ENCODE results near the gene PRIM2. TPM values are rescaled to one million over a fixed set of nuclear protein-coding genes. Genes with fewer than 3 reads are reported as not detected.
"Not testable (repeated sequence)": the region's sequence is repeated elsewhere in the genome, so short reads cannot be mapped to it uniquely, and the experiment has no call there.

The PRIM2 gene
- polyA plus RNA-seq, 2 of the 4 experiments (the other 2 are of a cell fraction), result 15.0 to 20.1 TPM

DNA sequence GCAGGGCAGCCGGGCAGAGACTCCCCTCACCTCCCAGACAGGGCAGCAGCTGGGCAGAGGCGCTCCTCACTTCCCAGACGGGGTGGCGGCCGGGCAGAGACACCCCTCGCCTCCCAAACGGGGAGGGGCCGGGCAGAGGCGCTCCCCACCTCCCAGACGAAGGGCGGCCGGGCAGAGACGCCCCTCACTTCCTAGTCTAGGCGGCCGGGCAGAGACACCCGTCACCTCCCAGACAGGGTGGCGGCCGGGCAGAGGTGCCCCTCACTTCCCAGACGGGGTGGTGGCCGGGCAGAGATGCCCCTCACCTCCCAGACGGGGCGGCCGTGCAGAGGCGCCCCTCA lies 6.6 kb upstream of the PRIM2 start:
- CTCF ChIA-PET, result no interaction called here
- Histone ChIP-seq H3K9me3 (no peaks in the 10 kb centered on the region), H3K4me1 (peaks cover 23% of the 10 kb centered on the region), H3K4me3 (no peak overlapping the region), H3K27ac (peak overlapping the region in 1 of 2 experiments; percentile 49; a peak in 1 of 6 replicates), H3K4me2 (no peak overlapping the region)
- ATAC-seq, result no peak
- POLR2A ChIA-PET, result no interaction called here
- no CpG with 5 or more reads among the region's 24 CpGs for whole genome bisulfite sequencing (ENCODE audit: missing lambda C conversion rate)
- DNase-seq (ENCODE audit: low read depth in 1 of 2, low spot score in 1 of 2), result no peak
- TF ChIP-seq, protein P1, sequence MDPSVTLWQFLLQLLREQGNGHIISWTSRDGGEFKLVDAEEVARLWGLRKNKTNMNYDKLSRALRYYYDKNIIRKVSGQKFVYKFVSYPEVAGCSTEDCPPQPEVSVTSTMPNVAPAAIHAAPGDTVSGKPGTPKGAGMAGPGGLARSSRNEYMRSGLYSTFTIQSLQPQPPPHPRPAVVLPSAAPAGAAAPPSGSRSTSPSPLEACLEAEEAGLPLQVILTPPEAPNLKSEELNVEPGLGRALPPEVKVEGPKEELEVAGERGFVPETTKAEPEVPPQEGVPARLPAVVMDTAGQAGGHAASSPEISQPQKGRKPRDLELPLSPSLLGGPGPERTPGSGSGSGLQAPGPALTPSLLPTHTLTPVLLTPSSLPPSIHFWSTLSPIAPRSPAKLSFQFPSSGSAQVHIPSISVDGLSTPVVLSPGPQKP (IDR thresholded peaks at IDR 0.05; ENCODE audit: low read depth, low read length), result no peak
- no peak for TF ChIP-seq HOXA7 (CRISPR knock-in tag; IDR thresholded peaks at IDR 0.05)
- no peak for TF ChIP-seq RAD21 (conservative IDR thresholded peaks at IDR 0.05 in 1 of 2, IDR thresholded peaks at IDR 0.05 in 1 of 2)
- TF ChIP-seq, protein P2, sequence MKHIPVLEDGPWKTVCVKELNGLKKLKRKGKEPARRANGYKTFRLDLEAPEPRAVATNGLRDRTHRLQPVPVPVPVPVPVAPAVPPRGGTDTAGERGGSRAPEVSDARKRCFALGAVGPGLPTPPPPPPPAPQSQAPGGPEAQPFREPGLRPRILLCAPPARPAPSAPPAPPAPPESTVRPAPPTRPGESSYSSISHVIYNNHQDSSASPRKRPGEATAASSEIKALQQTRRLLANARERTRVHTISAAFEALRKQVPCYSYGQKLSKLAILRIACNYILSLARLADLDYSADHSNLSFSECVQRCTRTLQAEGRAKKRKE (CRISPR knock-in tag; IDR thresholded peaks at IDR 0.05; ENCODE audit: low read depth), result no peak
- TF ChIP-seq RNF2 (IDR thresholded peaks at IDR 0.05; ENCODE audit: borderline replicate concordance, low read depth), result no peak
- TF ChIP-seq, protein P3, sequence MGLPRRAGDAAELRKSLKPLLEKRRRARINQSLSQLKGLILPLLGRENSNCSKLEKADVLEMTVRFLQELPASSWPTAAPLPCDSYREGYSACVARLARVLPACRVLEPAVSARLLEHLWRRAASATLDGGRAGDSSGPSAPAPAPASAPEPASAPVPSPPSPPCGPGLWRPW (IDR thresholded peaks at IDR 0.05), result no peak
- FAIRE-seq, result no peak

DNA sequence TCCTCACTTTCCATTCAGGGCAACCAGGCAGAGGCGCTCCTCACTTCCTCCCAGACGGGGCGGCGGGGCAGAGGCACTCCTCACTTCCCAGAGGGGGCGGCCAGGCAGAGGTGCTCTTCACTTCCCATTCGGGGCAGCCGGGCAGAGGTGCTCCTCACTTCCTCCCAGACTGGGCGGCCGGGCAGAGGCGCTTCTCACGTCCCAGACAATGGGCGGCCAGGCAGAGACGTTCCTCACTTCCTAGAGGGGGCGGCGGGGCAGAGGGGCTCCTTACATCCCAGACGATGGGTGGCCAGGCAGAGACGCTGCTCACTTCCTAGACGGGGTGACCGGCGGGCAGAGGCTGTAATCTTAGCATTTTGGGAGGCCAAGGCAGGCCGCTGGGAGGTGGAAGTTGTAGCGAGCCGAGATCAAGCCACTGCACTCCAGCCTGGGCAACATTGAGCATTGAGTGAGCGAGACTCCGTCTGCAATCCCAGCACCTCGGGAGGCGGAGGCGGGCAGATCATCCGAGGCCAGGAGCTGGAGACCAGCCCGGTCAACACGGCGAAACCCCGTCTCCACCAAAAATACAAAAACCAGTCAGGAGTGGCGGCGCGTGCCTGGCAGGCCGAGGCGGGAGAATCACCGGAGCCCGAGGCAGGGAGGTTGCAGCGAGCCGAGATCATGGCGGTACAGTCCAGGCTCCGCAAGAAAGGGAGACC lies 6.0 kb upstream of the PRIM2 start:
- H3K4me2 ChIP-seq; FAIRE-seq; ATAC-seq; CTCF ChIA-PET; POLR2A ChIA-PET; DNase-seq (ENCODE audit: low read depth in 1 of 2, low spot score in 1 of 2); H3K27ac ChIP-seq; H3K4me3 ChIP-seq; H3K9me3 ChIP-seq: not testable (repeated sequence)
- H3K4me1 ChIP-seq, result peaks cover 27% of the 10 kb centered on the region
- WGBS (ENCODE audit: missing lambda C conversion rate), result 94% methylated on average over 22 of the region's 44 CpGs

DNA sequence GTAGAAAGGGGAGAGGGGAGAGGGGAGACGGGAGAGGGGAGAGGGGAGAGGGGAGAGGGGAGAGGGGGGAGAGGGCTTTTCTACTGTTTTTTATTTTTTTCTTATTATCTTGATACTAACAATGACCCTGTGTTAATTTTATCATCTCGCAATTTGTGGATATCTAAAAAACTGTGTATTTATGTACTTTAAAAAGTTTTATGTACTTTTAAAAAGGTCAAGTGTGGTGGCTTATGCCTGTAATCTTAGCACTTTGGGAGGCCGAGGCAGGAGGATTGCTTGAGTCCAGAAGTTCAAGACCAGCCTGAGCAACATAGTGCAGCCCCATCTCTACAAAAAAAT lies 5.5 kb upstream of the PRIM2 start:
- peaks cover 27% of the 10 kb centered on the region for H3K4me1 ChIP-seq
- no peak for DNase-seq (ENCODE audit: low read depth in 1 of 2, low spot score in 1 of 2)
- TF ChIP-seq NR3C1 (IDR thresholded peaks at IDR 0.05), result no peak
- TF ChIP-seq RNF2 (IDR thresholded peaks at IDR 0.05; ENCODE audit: borderline replicate concordance, low read depth), result no peak
- TF ChIP-seq, protein P4, sequence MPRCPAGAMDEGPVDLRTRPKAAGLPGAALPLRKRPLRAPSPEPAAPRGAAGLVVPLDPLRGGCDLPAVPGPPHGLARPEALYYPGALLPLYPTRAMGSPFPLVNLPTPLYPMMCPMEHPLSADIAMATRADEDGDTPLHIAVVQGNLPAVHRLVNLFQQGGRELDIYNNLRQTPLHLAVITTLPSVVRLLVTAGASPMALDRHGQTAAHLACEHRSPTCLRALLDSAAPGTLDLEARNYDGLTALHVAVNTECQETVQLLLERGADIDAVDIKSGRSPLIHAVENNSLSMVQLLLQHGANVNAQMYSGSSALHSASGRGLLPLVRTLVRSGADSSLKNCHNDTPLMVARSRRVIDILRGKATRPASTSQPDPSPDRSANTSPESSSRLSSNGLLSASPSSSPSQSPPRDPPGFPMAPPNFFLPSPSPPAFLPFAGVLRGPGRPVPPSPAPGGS (IDR thresholded peaks at IDR 0.05), result no peak
- TF ChIP-seq, protein P5, sequence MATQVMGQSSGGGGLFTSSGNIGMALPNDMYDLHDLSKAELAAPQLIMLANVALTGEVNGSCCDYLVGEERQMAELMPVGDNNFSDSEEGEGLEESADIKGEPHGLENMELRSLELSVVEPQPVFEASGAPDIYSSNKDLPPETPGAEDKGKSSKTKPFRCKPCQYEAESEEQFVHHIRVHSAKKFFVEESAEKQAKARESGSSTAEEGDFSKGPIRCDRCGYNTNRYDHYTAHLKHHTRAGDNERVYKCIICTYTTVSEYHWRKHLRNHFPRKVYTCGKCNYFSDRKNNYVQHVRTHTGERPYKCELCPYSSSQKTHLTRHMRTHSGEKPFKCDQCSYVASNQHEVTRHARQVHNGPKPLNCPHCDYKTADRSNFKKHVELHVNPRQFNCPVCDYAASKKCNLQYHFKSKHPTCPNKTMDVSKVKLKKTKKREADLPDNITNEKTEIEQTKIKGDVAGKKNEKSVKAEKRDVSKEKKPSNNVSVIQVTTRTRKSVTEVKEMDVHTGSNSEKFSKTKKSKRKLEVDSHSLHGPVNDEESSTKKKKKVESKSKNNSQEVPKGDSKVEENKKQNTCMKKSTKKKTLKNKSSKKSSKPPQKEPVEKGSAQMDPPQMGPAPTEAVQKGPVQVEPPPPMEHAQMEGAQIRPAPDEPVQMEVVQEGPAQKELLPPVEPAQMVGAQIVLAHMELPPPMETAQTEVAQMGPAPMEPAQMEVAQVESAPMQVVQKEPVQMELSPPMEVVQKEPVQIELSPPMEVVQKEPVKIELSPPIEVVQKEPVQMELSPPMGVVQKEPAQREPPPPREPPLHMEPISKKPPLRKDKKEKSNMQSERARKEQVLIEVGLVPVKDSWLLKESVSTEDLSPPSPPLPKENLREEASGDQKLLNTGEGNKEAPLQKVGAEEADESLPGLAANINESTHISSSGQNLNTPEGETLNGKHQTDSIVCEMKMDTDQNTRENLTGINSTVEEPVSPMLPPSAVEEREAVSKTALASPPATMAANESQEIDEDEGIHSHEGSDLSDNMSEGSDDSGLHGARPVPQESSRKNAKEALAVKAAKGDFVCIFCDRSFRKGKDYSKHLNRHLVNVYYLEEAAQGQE (IDR thresholded peaks at IDR 0.05), result no peak
- no peak for TF ChIP-seq ESRRA (IDR thresholded peaks at IDR 0.05; ENCODE audit: borderline replicate concordance, low read length)
- TF ChIP-seq MAFK (IDR thresholded peaks at IDR 0.05; ENCODE audit: partially characterized antibody), result no peak
- TF ChIP-seq RARB (CRISPR knock-in tag; IDR thresholded peaks at IDR 0.05), result no peak
- no peak for TF ChIP-seq KDM5A (IDR thresholded peaks at IDR 0.05)
- no peak for TF ChIP-seq SMC3 (IDR thresholded peaks at IDR 0.05)
- TF ChIP-seq, protein P2 (CRISPR knock-in tag; IDR thresholded peaks at IDR 0.05; ENCODE audit: low read depth), result no peak
- TF ChIP-seq, protein P6, sequence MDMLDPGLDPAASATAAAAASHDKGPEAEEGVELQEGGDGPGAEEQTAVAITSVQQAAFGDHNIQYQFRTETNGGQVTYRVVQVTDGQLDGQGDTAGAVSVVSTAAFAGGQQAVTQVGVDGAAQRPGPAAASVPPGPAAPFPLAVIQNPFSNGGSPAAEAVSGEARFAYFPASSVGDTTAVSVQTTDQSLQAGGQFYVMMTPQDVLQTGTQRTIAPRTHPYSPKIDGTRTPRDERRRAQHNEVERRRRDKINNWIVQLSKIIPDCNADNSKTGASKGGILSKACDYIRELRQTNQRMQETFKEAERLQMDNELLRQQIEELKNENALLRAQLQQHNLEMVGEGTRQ (IDR thresholded peaks at IDR 0.05), result no peak
- no peak for TF ChIP-seq ZNF302 (CRISPR knock-in tag; IDR thresholded peaks at IDR 0.05)
- TF ChIP-seq, protein P3 (IDR thresholded peaks at IDR 0.05), result no peak
- TF ChIP-seq FOXS1 (CRISPR knock-in tag; IDR thresholded peaks at IDR 0.05), result no peak
- TF ChIP-seq POLR2A (IDR thresholded peaks at IDR 0.05; ENCODE audit: low read length), result no peak
- ATAC-seq, result no peak
- no peak overlapping the region for H3K4me2 ChIP-seq
- 91% methylated on average over 2 of the region's 3 CpGs for WGBS (ENCODE audit: missing lambda C conversion rate)
- no peaks in the 10 kb centered on the region for H3K9me3 ChIP-seq
- FAIRE-seq, result no peak
- ChIA-PET POLR2A (no interaction called here), CTCF (interaction anchor here (1.0 kb wide), 1 partner anchor 122 kb away, joined by 3 read pairs; no protein-coding TSS in a partner anchor)
- H3K27ac ChIP-seq, result no peak overlapping the region
- H3K4me3 ChIP-seq, result no peak overlapping the region

Data from A549 (cell line).